ENCODE measurements around the gene ADAMTS14.
A peak's percentile ranks its signal among the peaks of the same experiment; 100 is the strongest.

The ADAMTS14 gene

DNA sequence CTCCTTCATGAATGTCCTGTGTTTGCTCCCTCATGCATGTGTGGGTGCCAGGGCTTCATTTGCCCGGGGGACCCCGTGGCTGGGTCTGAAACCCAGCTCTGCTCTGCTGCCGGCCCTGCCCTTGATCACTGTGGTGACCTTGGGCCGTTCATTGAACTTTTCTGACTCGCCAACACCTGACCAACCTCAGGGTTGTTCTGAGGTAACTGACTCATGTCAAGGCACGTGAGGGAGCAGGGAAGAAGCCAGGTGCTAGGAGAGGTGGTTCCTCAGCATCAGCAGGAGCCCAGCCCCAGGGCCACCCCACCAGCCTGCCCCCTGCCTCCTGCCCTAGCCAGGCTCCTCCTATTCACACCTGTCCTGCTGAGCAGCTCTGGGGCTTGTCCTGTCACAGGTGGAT, 64.9 kb downstream of the ADAMTS14 start:
- no peak for ATAC-seq

DNA sequence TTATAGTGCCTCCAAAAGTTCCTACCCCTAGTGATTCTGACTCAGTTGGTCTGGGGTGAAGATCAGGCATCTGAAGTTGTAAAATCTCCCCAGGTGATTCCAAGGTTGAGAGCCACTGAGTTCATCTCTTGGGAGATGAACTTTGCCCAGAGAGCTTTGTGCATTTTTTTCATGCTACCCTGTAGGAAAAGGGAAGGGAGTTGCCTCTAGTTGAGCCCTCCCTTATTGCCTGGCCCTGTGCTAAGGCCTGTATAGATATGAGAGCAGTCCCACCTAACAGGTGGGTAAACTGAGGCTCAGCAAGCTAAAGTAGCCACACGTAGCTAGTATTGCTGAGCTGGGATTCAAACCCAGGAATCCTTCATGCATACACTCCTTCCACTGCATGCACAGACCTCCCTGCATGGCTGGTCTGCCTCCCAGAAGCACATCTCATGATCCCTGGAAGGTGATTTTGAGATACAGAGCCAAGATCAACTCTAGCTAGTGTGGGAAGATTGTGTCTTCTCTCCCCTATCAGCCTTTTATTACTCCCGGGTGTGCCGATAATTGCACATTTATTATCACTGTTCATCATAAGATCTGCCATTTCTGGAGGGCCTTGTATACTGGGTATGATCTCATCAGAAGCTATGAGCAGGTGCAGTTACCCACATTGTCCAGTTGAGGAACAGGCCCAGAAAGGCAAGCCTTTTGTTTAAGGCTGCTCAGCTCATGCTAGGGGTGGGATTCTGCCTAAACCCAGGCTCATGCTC, 65.9 kb downstream of the ADAMTS14 start:
- ATAC-seq = peak; percentile 48; the same call in 2 of the 3 replicates
- TF ChIP-seq TCF4 (CRISPR knock-in tag; IDR thresholded peaks at IDR 0.05; ENCODE audit: borderline replicate concordance) (no peak), OSR1 (CRISPR knock-in tag; IDR thresholded peaks at IDR 0.05) (no peak), ISL1 (CRISPR knock-in tag; IDR thresholded peaks at IDR 0.05) (no peak), BACH2 (CRISPR knock-in tag; IDR thresholded peaks at IDR 0.05; ENCODE audit: borderline replicate concordance) (no peak)
- TF ChIP-seq, protein P1, sequence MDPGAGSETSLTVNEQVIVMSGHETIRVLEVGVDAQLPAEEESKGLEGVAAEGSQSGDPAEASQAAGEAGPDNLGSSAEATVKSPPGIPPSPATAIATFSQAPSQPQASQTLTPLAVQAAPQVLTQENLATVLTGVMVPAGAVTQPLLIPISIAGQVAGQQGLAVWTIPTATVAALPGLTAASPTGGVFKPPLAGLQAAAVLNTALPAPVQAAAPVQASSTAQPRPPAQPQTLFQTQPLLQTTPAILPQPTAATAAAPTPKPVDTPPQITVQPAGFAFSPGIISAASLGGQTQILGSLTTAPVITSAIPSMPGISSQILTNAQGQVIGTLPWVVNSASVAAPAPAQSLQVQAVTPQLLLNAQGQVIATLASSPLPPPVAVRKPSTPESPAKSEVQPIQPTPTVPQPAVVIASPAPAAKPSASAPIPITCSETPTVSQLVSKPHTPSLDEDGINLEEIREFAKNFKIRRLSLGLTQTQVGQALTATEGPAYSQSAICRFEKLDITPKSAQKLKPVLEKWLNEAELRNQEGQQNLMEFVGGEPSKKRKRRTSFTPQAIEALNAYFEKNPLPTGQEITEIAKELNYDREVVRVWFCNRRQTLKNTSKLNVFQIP (CRISPR knock-in tag; IDR thresholded peaks at IDR 0.05; ENCODE audit: borderline replicate concordance, low read depth) = no peak

More for the DNA sequence above, 64.9 kb downstream of the ADAMTS14 start:
- TF ChIP-seq BACH2 (CRISPR knock-in tag; IDR thresholded peaks at IDR 0.05; ENCODE audit: borderline replicate concordance) = no peak

DNA sequence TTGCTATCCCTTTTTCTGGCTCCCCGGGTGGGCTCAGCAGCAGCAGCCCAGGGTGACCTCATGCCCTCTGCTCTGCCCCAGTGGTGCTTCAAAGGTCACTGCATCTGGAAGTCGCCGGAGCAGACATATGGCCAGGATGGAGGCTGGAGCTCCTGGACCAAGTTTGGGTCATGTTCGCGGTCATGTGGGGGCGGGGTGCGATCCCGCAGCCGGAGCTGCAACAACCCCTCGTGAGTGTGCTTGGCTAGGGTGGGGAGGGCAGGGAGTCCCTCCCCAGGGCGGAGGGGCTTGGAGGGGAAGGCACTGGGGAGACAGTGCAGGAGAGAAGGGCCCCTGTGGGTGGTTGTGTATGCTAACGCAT, 66.4 kb downstream of the ADAMTS14 start:
- no peak for ATAC-seq
- TF ChIP-seq RARB (CRISPR knock-in tag; IDR thresholded peaks at IDR 0.05) = no peak
- no peak for TF ChIP-seq ARNTL (CRISPR knock-in tag; IDR thresholded peaks at IDR 0.05; ENCODE audit: borderline replicate concordance, low read depth)
- TF ChIP-seq ZC3H10 (CRISPR knock-in tag; IDR thresholded peaks at IDR 0.05) = no peak
- no peak for TF ChIP-seq TOX (CRISPR knock-in tag; IDR thresholded peaks at IDR 0.05; ENCODE audit: borderline replicate concordance)
- no peak for TF ChIP-seq ISL1 (CRISPR knock-in tag; IDR thresholded peaks at IDR 0.05)
- TF ChIP-seq OSR1 (CRISPR knock-in tag; IDR thresholded peaks at IDR 0.05) = no peak
- TF ChIP-seq SNAI2 (CRISPR knock-in tag; IDR thresholded peaks at IDR 0.05) = no peak
- no peak for TF ChIP-seq ZNF70 (CRISPR knock-in tag; IDR thresholded peaks at IDR 0.05)
- TF ChIP-seq ESRRG (CRISPR knock-in tag; IDR thresholded peaks at IDR 0.05) = no peak
- no peak for TF ChIP-seq CSDC2 (CRISPR knock-in tag; IDR thresholded peaks at IDR 0.05)
- no peak for TF ChIP-seq GLIS3 (CRISPR knock-in tag; IDR thresholded peaks at IDR 0.05)
- TF ChIP-seq TCF4 (CRISPR knock-in tag; IDR thresholded peaks at IDR 0.05; ENCODE audit: borderline replicate concordance) = no peak
- TF ChIP-seq, protein P2, sequence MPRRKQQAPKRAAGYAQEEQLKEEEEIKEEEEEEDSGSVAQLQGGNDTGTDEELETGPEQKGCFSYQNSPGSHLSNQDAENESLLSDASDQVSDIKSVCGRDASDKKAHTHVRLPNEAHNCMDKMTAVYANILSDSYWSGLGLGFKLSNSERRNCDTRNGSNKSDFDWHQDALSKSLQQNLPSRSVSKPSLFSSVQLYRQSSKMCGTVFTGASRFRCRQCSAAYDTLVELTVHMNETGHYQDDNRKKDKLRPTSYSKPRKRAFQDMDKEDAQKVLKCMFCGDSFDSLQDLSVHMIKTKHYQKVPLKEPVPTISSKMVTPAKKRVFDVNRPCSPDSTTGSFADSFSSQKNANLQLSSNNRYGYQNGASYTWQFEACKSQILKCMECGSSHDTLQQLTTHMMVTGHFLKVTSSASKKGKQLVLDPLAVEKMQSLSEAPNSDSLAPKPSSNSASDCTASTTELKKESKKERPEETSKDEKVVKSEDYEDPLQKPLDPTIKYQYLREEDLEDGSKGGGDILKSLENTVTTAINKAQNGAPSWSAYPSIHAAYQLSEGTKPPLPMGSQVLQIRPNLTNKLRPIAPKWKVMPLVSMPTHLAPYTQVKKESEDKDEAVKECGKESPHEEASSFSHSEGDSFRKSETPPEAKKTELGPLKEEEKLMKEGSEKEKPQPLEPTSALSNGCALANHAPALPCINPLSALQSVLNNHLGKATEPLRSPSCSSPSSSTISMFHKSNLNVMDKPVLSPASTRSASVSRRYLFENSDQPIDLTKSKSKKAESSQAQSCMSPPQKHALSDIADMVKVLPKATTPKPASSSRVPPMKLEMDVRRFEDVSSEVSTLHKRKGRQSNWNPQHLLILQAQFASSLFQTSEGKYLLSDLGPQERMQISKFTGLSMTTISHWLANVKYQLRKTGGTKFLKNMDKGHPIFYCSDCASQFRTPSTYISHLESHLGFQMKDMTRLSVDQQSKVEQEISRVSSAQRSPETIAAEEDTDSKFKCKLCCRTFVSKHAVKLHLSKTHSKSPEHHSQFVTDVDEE (CRISPR knock-in tag; IDR thresholded peaks at IDR 0.05) = no peak

DNA sequence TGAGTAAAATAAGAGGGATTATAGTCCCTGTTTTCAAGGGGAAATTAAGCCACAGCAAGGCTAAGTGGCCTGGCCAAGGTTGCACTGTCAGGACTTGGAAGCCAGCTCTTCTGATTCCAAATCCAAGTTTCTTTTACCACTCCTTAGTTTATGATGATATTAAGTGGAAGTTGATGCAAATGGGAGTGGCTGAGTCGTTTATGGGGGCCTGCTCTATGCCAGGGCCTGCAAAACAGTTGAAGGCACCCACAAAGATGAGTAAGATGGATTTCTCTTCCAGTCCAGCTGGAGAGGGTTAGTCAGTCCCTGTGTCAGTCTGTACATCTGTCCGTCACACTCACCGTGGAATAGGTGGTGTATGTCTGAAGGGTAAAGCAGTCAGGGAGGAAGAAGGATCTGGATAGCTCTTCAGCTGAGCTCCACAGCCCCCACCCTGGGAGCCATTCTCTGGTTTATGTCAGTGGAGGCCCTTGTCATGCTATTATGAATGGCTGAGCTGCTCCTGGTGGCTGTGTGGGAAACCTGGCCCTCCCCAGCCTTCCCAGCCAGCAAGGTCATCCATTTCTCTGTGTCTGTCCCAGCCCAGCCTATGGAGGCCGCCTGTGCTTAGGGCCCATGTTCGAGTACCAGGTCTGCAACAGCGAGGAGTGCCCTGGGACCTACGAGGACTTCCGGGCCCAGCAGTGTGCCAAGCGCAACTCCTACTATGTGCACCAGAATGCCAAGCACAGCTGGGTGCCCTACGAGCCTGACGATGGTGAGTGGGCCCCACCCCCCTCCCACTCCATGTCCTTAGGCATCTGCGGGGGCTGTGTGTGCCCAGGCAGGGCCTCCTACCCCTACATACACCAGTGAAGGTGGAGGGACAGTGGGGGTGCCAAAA, 68.3 kb downstream of the ADAMTS14 start:
- TF ChIP-seq ZFP30 (CRISPR knock-in tag; IDR thresholded peaks at IDR 0.05) (no peak), ZNF70 (CRISPR knock-in tag; IDR thresholded peaks at IDR 0.05) (no peak), ESRRG (CRISPR knock-in tag; IDR thresholded peaks at IDR 0.05) (no peak), GLIS3 (CRISPR knock-in tag; IDR thresholded peaks at IDR 0.05) (no peak), ZC3H10 (CRISPR knock-in tag; IDR thresholded peaks at IDR 0.05) (no peak), TOX (CRISPR knock-in tag; IDR thresholded peaks at IDR 0.05; ENCODE audit: borderline replicate concordance) (no peak)
- TF ChIP-seq, protein P3, sequence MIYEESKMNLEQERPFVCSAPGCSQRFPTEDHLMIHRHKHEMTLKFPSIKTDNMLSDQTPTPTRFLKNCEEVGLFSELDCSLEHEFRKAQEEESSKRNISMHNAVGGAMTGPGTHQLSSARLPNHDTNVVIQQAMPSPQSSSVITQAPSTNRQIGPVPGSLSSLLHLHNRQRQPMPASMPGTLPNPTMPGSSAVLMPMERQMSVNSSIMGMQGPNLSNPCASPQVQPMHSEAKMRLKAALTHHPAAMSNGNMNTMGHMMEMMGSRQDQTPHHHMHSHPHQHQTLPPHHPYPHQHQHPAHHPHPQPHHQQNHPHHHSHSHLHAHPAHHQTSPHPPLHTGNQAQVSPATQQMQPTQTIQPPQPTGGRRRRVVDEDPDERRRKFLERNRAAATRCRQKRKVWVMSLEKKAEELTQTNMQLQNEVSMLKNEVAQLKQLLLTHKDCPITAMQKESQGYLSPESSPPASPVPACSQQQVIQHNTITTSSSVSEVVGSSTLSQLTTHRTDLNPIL (CRISPR knock-in tag; IDR thresholded peaks at IDR 0.05; ENCODE audit: low read depth) = no peak
- no peak for ATAC-seq

Measured in SK-N-SH treated with all-trans-retinoic acid at 6 μM for 48 hours (cell line).